Tibial artery (tissue), 4 donors: ENCODE measurements around the gene RPUSD4.

ENCODE experiments used
- DNase-seq, 2 donors: peaks; one replicate each; pipeline ENCODE4 v3.0.0-alpha.2; 2019
- H3K27ac ChIP-seq, 2 donors: fragments of 200-600 bp; sonication (generic) in 1 of 2; 1 replicate in 1 of 2; 2 replicates in 1 of 2; pipeline ENCODE4 v1.5.1; 2018 to 2019; ENCODE audit warnings: mild to moderate bottlenecking in 1 of 2
- H3K27me3 ChIP-seq, 2 donors: fragments of 200-600 bp; sonication (generic) in 1 of 2; one replicate each; pipeline versions ENCODE4 v1.5.1 to v1.6.0; 2016 to 2019
- H3K36me3 ChIP-seq, 3 donors: fragments of 200-600 bp; sonication (generic) in 2 of 3; one replicate each; pipeline ENCODE4 v1.5.1; 2016 to 2019; ENCODE audit warnings: mild to moderate bottlenecking in 2 of 3
- H3K4me1 ChIP-seq, 4 donors: fragments of 200-600 bp; sonication (generic) in 2 of 4; 1 replicate in 3 of 4; 2 replicates in 1 of 4; pipeline ENCODE4 v1.5.1; 2016 to 2019
- H3K4me3 ChIP-seq, 2 donors: fragments of 200-600 bp; sonication (generic) in 1 of 2; 1 replicate in 1 of 2; 2 replicates in 1 of 2; pipeline ENCODE4 v1.5.1; 2018 to 2019; ENCODE audit warnings: mild to moderate bottlenecking in 2 of 2
- H3K9me3 ChIP-seq, 3 donors: fragments of 200-600 bp; sonication (generic) in 1 of 3; one replicate each; pipeline ENCODE4 v1.5.1; 2016 to 2019
- CTCF ChIP-seq, 2 experiments: fragments of 200-600 bp in 1 of 2; fragments of 450-650 bp in 1 of 2; IDR thresholded peaks; one replicate each; pipeline ENCODE4 v1.5.1; 2017 to 2019; ENCODE audit warnings: antibody characterized with exemption in 2 of 2, mild to moderate bottlenecking in 1 of 2, moderate library complexity in 1 of 2
- intact Hi-C: fragments of 100-400 bp; cut with DNase I; formaldehyde crosslinking; loops from one replicate; pipeline ENCODE4 v1.15.0; 2023; ENCODE audit warnings: low total_unique reads

Gene RPUSD4

GRCh38 chr11:126212089-126212660, 725 bp upstream of the RPUSD4 start:
- Histone ChIP-seq H3K9me3 (no peaks in the 10 kb centered on the region), H3K27me3 (no peaks in the 10 kb centered on the region), H3K4me1 (peaks cover 0 to 20% (median 15%) of the 10 kb centered on the region in 4 donors), H3K36me3 (peaks cover 0 to 25% (median 9%) of the 10 kb centered on the region in 3 donors), H3K4me3 (peak overlapping the region; percentile 63 to 85), H3K27ac (peak overlapping the region; percentile 51 to 72)
- intact Hi-C loops: no loop called here
- no peak for DNase-seq
- no peak for TF ChIP-seq CTCF (IDR thresholded peaks at IDR 0.05)

GRCh38 chr11:126210871-126211235, 597 bp downstream of the RPUSD4 start:
- Histone ChIP-seq H3K27ac (peak overlapping the region; percentile 51 to 72), H3K36me3 (peaks cover 0 to 34% (median 15%) of the 10 kb centered on the region in 3 donors), H3K27me3 (no peaks in the 10 kb centered on the region), H3K9me3 (no peaks in the 10 kb centered on the region), H3K4me1 (peaks cover 0 to 20% (median 15%) of the 10 kb centered on the region in 4 donors), H3K4me3 (peak overlapping the region; percentile 63 to 85)
- intact Hi-C loops: no loop called here
- DNase-seq: no peak
- no peak for TF ChIP-seq CTCF (IDR thresholded peaks at IDR 0.05)

- TF ChIP-seq CTCF (IDR thresholded peaks at IDR 0.05): no peak
- intact Hi-C loops: no loop called here
- DNase-seq: no peak
- Histone ChIP-seq H3K4me3 (no peak overlapping the region), H3K4me1 (peaks cover 0 to 18% (median 14%) of the 10 kb centered on the region in 4 donors), H3K36me3 (peaks cover 21 to 64% (median 43%) of the 10 kb centered on the region in 3 donors), H3K9me3 (no peaks in the 10 kb centered on the region), H3K27me3 (no peaks in the 10 kb centered on the region), H3K27ac (no peak overlapping the region)
Measured at GRCh38 chr11:126207896-126208295, 3.6 kb downstream of the RPUSD4 start.

- intact Hi-C loops: no loop called here
- H3K36me3 ChIP-seq: peaks cover 33 to 89% (median 69%) of the 10 kb centered on the region in 3 donors
- TF ChIP-seq CTCF (IDR thresholded peaks at IDR 0.05): no peak
Measured at GRCh38 chr11:126205359-126205758, 6.1 kb downstream of the RPUSD4 start.

GRCh38 chr11:126202646-126203359, 8.6 kb downstream of the RPUSD4 start:
- intact Hi-C loops: loop anchor here (5.0 kb wide), 1 partner anchor 291 kb away; no protein-coding TSS in a partner anchor
- peaks cover 36 to 92% (median 83%) of the 10 kb centered on the region in 3 donors for H3K36me3 ChIP-seq
- H3K4me1 ChIP-seq: no peaks in the 10 kb centered on the region
- DNase-seq: no peak
- H3K27ac ChIP-seq: no peak overlapping the region
- no peak for TF ChIP-seq CTCF (IDR thresholded peaks at IDR 0.05)
- no peaks in the 10 kb centered on the region for H3K9me3 ChIP-seq
- H3K27me3 ChIP-seq: no peaks in the 10 kb centered on the region
- H3K4me3 ChIP-seq: no peak overlapping the region

More at GRCh38 chr11:126205359-126205758, 6.1 kb downstream of the RPUSD4 start:
- Histone ChIP-seq H3K27me3 (no peaks in the 10 kb centered on the region), H3K4me3 (no peak overlapping the region), H3K27ac (no peak overlapping the region), H3K9me3 (no peaks in the 10 kb centered on the region), H3K4me1 (peaks cover 0 to 1% (median under 1%) of the 10 kb centered on the region in 4 donors)
- DNase-seq: no peak
